NT2/D1 (cell line): ENCODE results near the gene SKP1.

Source experiments
- DNase-seq: peaks from one replicate; pipeline ENCODE4 v3.0.0-alpha.2; 2011; ENCODE audit warnings: low read depth, low spot score
- H3K27me3 ChIP-seq: 2 replicates; pipeline ENCODE4 v1.6.0; 2011; ENCODE audit warnings: mild to moderate bottlenecking; ENCODE audit not compliant: insufficient read length, insufficient read depth
- H3K36me3 ChIP-seq: 2 replicates; pipeline ENCODE4 v1.6.1; 2011; ENCODE audit warnings: mild to moderate bottlenecking, low read length, mixed read lengths; ENCODE audit not compliant: insufficient read depth, insufficient read length
- H3K4me1 ChIP-seq: 2 replicates; pipeline ENCODE4 v1.5.1; 2011; ENCODE audit not compliant: insufficient read depth, insufficient read length
- H3K4me3 ChIP-seq: 2 replicates; pipeline ENCODE4 v1.5.1; 2011; ENCODE audit warnings: low read depth; ENCODE audit not compliant: insufficient read length
- H3K9ac ChIP-seq: 2 replicates; pipeline ENCODE4 v1.6.0; 2011; ENCODE audit warnings: low read depth; ENCODE audit not compliant: insufficient read length
- H3K9me3 ChIP-seq: 2 replicates; pipeline ENCODE4 v1.5.1; 2011; ENCODE audit warnings: mild to moderate bottlenecking, low read length; ENCODE audit not compliant: insufficient read depth
- SUZ12 ChIP-seq: IDR thresholded peaks from 2 replicates; pipeline ENCODE4 v1.6.1; 2011; ENCODE audit not compliant: insufficient read length, insufficient read depth; ENCODE audit errors: extremely low read depth
- YY1 ChIP-seq: IDR thresholded peaks from 2 replicates; pipeline ENCODE4 v1.6.1; 2011; ENCODE audit not compliant: insufficient read length, insufficient read depth
- ZNF274 ChIP-seq: IDR thresholded peaks from 2 replicates; pipeline ENCODE4 v1.6.1; 2011; ENCODE audit warnings: mild to moderate bottlenecking, low read depth, low read length

SKP1 gene

GRCh38 chr5:134145041-134145757 is 31.6 kb downstream of the SKP1 start:
- H3K9ac ChIP-seq: no peak overlapping the region
- DNase-seq: no peak
- peaks cover 14% of the 10 kb centered on the region for H3K4me1 ChIP-seq
- H3K4me3 ChIP-seq: no peak overlapping the region
- H3K9me3 ChIP-seq: no peaks in the 10 kb centered on the region
- no peaks in the 10 kb centered on the region for H3K27me3 ChIP-seq
- peaks cover 88% of the 10 kb centered on the region for H3K36me3 ChIP-seq
- TF ChIP-seq SUZ12: no peak
- no peak for TF ChIP-seq ZNF274
- no peak for TF ChIP-seq YY1

GRCh38 chr5:134143944-134144941 is 32.5 kb downstream of the SKP1 start:
- H3K27me3 ChIP-seq: no peaks in the 10 kb centered on the region
- no peak for DNase-seq
- peaks cover 17% of the 10 kb centered on the region for H3K4me1 ChIP-seq
- no peak overlapping the region for H3K9ac ChIP-seq
- TF ChIP-seq ZNF274 (no peak), SUZ12 (no peak), YY1 (no peak)
- H3K4me3 ChIP-seq: no peak overlapping the region
- no peaks in the 10 kb centered on the region for H3K9me3 ChIP-seq
- H3K36me3 ChIP-seq: peaks cover 88% of the 10 kb centered on the region

GRCh38 chr5:134143431-134143830 is 33.3 kb downstream of the SKP1 start:
- H3K4me1 ChIP-seq: peaks cover 20% of the 10 kb centered on the region
- H3K9me3 ChIP-seq: no peaks in the 10 kb centered on the region
- no peak overlapping the region for H3K4me3 ChIP-seq
- DNase-seq: no peak
- TF ChIP-seq ZNF274 (no peak), SUZ12 (no peak), YY1 (no peak)
- peaks cover 91% of the 10 kb centered on the region for H3K36me3 ChIP-seq
- H3K27me3 ChIP-seq: no peaks in the 10 kb centered on the region
- no peak overlapping the region for H3K9ac ChIP-seq

- Histone ChIP-seq H3K9ac (no peak overlapping the region), H3K27me3 (no peaks in the 10 kb centered on the region), H3K36me3 (peaks cover 86% of the 10 kb centered on the region), H3K4me1 (peaks cover 20% of the 10 kb centered on the region), H3K9me3 (no peaks in the 10 kb centered on the region), H3K4me3 (no peak overlapping the region)
- TF ChIP-seq ZNF274 (no peak), YY1 (no peak), SUZ12 (no peak)
- DNase-seq: no peak
Measured at GRCh38 chr5:134142806-134143205, 33.9 kb downstream of the SKP1 start.

- Histone ChIP-seq H3K36me3 (peaks cover 79% of the 10 kb centered on the region), H3K9ac (no peak overlapping the region), H3K27me3 (no peaks in the 10 kb centered on the region), H3K4me1 (peaks cover 22% of the 10 kb centered on the region), H3K9me3 (no peaks in the 10 kb centered on the region), H3K4me3 (no peak overlapping the region)
- TF ChIP-seq YY1 (no peak), SUZ12 (no peak), ZNF274 (no peak)
- no peak for DNase-seq
Measured at GRCh38 chr5:134142052-134142451, 34.7 kb downstream of the SKP1 start.

GRCh38 chr5:134141331-134142050 is 35.3 kb downstream of the SKP1 start:
- Histone ChIP-seq H3K4me3 (no peak overlapping the region), H3K36me3 (peaks cover 79% of the 10 kb centered on the region), H3K4me1 (peaks cover 22% of the 10 kb centered on the region), H3K9ac (no peak overlapping the region), H3K9me3 (no peaks in the 10 kb centered on the region), H3K27me3 (no peaks in the 10 kb centered on the region)
- DNase-seq: no peak
- TF ChIP-seq YY1 (no peak), SUZ12 (no peak), ZNF274 (no peak)
